Neural progenitor cell (in vitro differentiated cells): ENCODE results near the gene RELL1. TPM values are rescaled to one million over a fixed set of nuclear protein-coding genes. Genes with fewer than 3 reads are reported as not detected.

Experiments
- DNase-seq: peaks from one replicate; pipeline ENCODE4 v3.0.0-alpha.2; 2016; ENCODE audit warnings: low spot score
- H2AFZ ChIP-seq: fragments of 200-600 bp; sonication (generic); replicated peaks from 2 replicates; pipeline ENCODE4 v1.6.1; 2016; ENCODE audit warnings: antibody characterized with exemption
- H3F3A ChIP-seq: fragments of 200-600 bp; sonication (generic); 2 replicates; pipeline ENCODE4 v1.6.1; 2016; ENCODE audit warnings: antibody characterized with exemption, low read depth
- H3K27ac ChIP-seq: fragments of 200-600 bp; sonication (generic); 2 replicates; pipeline ENCODE4 v1.5.1; 2016; ENCODE audit warnings: mild to moderate bottlenecking
- H3K27me3 ChIP-seq: fragments of 200-600 bp; sonication (generic); 2 replicates; pipeline ENCODE4 v1.6.1; 2016; ENCODE audit warnings: mild to moderate bottlenecking, moderate library complexity
- H3K36me3 ChIP-seq: fragments of 200-600 bp; sonication (generic); 2 replicates; pipeline ENCODE4 v1.5.1; 2016
- H3K4me1 ChIP-seq: fragments of 200-600 bp; sonication (generic); 2 replicates; pipeline ENCODE4 v1.6.1; 2016; ENCODE audit warnings: mixed run types
- H3K4me2 ChIP-seq: fragments of 200-600 bp; sonication (generic); 2 replicates; pipeline ENCODE4 v1.6.1; 2016
- H3K4me3 ChIP-seq: fragments of 200-600 bp; sonication (generic); 2 replicates; pipeline ENCODE4 v1.5.1; 2016
- H3K79me2 ChIP-seq: fragments of 200-600 bp; sonication (generic); 2 replicates; pipeline ENCODE4 v1.6.1; 2016; ENCODE audit warnings: low read depth
- H3K9ac ChIP-seq: fragments of 200-600 bp; sonication (generic); 2 replicates; pipeline ENCODE4 v1.6.1; 2016
- H3K9me3 ChIP-seq: fragments of 200-600 bp; sonication (generic); 2 replicates; pipeline ENCODE4 v1.5.1; 2016; ENCODE audit warnings: low read depth
- H4K20me1 ChIP-seq: fragments of 200-600 bp; sonication (generic); 2 replicates; pipeline ENCODE4 v1.6.1; 2016; ENCODE audit warnings: low read depth
- H3K27ac Mint-ChIP-seq: 3 replicates; pipeline ENCODE4 v1.8.0; 2021; ENCODE audit warnings: mixed read lengths
- H3K27me3 Mint-ChIP-seq: 2 replicates; pipeline ENCODE4 v1.8.0; 2022; ENCODE audit warnings: low read depth, mild to moderate bottlenecking, inconsistent platforms, moderate library complexity, mixed read lengths; ENCODE audit not compliant: insufficient read depth
- H3K36me3 Mint-ChIP-seq: 3 replicates; pipeline ENCODE4 v1.8.0; 2021; ENCODE audit warnings: mixed read lengths
- H3K4me1 Mint-ChIP-seq: 3 replicates; pipeline ENCODE4 v1.8.0; 2021; ENCODE audit warnings: mixed read lengths
- H3K4me3 Mint-ChIP-seq: 3 replicates; pipeline ENCODE4 v1.8.0; 2021; ENCODE audit warnings: mild to moderate bottlenecking, moderate library complexity, mixed read lengths
- H3K9me3 Mint-ChIP-seq: 3 replicates; pipeline ENCODE4 v1.8.0; 2020; ENCODE audit warnings: mixed read lengths
- EZH2 ChIP-seq: fragments of 200-600 bp; sonication (generic); IDR thresholded peaks from 2 replicates; pipeline ENCODE4 v1.6.1; 2017; ENCODE audit warnings: antibody characterized with exemption, mild to moderate bottlenecking, moderate library complexity
- EZH2phosphoT487 ChIP-seq: fragments of 200-600 bp; sonication (generic); IDR thresholded peaks from 2 replicates; pipeline ENCODE4 v1.6.1; 2017; ENCODE audit warnings: antibody characterized with exemption
- total RNA-seq: library from RNA; depleted of rRNA; stranded (reverse); fragments of >200 nt; gene quantifications from 2 replicates; pipeline ENCODE4 v1.2.3, GENCODE V29; 2015; ENCODE audit warnings: low replicate concordance
- TF ChIP-seq, protein P1 (sequence below): fragments of 200-600 bp; sonication (generic); IDR thresholded peaks from 2 replicates; pipeline ENCODE4 v1.5.1; 2017; ENCODE audit warnings: antibody characterized with exemption, mild to moderate bottlenecking

RELL1 gene
- total RNA-seq, 1 donor from 2014 or later, result 12.1 TPM

DNA sequence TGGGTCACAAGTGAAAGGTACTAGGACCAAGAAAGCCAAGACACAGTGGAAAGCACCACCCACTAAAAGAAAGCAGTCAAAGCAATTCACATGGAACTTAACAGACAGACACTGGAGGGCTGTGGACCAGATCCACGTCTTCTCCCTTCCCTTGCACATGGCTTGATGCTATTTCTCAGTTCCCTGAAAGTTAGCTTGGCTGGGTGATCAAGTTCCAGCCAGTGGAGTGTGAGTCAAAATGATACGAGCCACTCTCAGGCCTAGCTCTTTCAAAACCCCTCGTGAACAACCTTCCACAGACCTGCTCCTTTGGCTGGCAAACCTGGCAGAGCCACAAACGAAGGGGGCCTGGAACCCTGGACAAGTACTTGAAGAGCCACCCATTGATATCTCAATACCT lies 52.0 kb downstream of the RELL1 start:
- H3K9me3 ChIP-seq, result no peaks in the 10 kb centered on the region
- Mint-ChIP-seq H3K27ac (no peak overlapping the region), H3K36me3 (peaks cover 42% of the 10 kb centered on the region), H3K27me3 (no peaks in the 10 kb centered on the region), H3K4me1 (no peaks in the 10 kb centered on the region), H3K9me3 (peaks cover 3% of the 10 kb centered on the region), H3K4me3 (no peak overlapping the region)
- no peaks in the 10 kb centered on the region for H3K79me2 ChIP-seq
- H3K4me1 ChIP-seq, result no peaks in the 10 kb centered on the region
- TF ChIP-seq EZH2phosphoT487, result no peak
- TF ChIP-seq, protein P1, sequence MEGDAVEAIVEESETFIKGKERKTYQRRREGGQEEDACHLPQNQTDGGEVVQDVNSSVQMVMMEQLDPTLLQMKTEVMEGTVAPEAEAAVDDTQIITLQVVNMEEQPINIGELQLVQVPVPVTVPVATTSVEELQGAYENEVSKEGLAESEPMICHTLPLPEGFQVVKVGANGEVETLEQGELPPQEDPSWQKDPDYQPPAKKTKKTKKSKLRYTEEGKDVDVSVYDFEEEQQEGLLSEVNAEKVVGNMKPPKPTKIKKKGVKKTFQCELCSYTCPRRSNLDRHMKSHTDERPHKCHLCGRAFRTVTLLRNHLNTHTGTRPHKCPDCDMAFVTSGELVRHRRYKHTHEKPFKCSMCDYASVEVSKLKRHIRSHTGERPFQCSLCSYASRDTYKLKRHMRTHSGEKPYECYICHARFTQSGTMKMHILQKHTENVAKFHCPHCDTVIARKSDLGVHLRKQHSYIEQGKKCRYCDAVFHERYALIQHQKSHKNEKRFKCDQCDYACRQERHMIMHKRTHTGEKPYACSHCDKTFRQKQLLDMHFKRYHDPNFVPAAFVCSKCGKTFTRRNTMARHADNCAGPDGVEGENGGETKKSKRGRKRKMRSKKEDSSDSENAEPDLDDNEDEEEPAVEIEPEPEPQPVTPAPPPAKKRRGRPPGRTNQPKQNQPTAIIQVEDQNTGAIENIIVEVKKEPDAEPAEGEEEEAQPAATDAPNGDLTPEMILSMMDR, result no peak
- TF ChIP-seq EZH2, result no peak
- no peaks in the 10 kb centered on the region for H3F3A ChIP-seq
- no peaks in the 10 kb centered on the region for H3K27me3 ChIP-seq
- no peak overlapping the region for H3K4me2 ChIP-seq
- H4K20me1 ChIP-seq, result no peaks in the 10 kb centered on the region
- no peaks in the 10 kb centered on the region for H3K36me3 ChIP-seq
- no peak overlapping the region for H2AFZ ChIP-seq
- no peak for DNase-seq
- no peak overlapping the region for H3K9ac ChIP-seq
- no peak overlapping the region for H3K27ac ChIP-seq
- no peak overlapping the region for H3K4me3 ChIP-seq

DNA sequence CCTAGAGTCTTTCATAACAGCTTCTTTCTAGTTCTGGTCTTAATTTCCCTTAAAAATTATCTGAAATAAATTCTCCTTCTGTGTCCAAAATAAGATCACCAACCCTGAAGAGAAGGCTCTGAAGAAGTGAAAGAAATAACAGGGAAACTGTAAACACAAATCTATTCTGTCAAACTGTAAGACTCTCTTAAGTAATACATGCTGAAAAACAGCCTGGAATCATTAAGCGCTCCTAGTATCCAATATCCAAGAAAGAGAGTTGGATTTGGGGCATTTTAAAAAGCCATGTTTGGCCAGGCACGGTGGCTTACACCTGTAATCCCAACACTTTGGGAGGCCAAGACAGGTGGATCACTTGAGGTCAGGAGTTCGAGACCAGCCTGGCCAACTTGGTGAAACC lies 53.3 kb downstream of the RELL1 start:
- no peak for DNase-seq
- Mint-ChIP-seq H3K4me1 (no peaks in the 10 kb centered on the region), H3K27me3 (no peaks in the 10 kb centered on the region), H3K36me3 (peaks cover 48% of the 10 kb centered on the region), H3K9me3 (peaks cover 3% of the 10 kb centered on the region), H3K4me3 (no peak overlapping the region), H3K27ac (no peak overlapping the region)
- H3K4me2 ChIP-seq, result no peak overlapping the region
- no peak for TF ChIP-seq EZH2phosphoT487
- TF ChIP-seq EZH2, result no peak
- TF ChIP-seq, protein P1, result no peak
- H3K4me1 ChIP-seq, result peaks cover under 1% of the 10 kb centered on the region
- H3K36me3 ChIP-seq, result no peaks in the 10 kb centered on the region
- H3K27me3 ChIP-seq, result no peaks in the 10 kb centered on the region
- no peaks in the 10 kb centered on the region for H3K79me2 ChIP-seq
- no peaks in the 10 kb centered on the region for H4K20me1 ChIP-seq
- no peak overlapping the region for H2AFZ ChIP-seq
- no peak overlapping the region for H3K27ac ChIP-seq
- H3K4me3 ChIP-seq, result no peak overlapping the region
- no peaks in the 10 kb centered on the region for H3K9me3 ChIP-seq
- no peak overlapping the region for H3K9ac ChIP-seq
- no peaks in the 10 kb centered on the region for H3F3A ChIP-seq

DNA sequence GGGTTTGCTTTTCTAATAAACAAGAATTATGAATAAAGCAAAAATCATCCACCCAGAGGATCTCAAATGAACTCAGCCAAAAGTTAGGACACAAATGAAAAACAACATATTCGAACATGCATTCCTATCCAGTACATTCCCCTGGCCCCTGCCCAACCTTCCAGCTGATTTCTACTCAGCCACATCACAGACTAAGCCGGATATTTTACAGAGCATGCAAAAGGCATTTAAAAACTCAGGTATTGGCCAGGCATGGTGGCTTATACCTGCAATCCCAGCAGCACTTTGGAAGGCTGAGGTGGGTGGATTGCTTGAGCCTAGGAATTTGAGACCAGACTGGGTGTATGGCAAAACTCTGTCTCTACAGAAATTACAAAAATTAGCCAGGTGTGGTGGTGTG lies 54.6 kb downstream of the RELL1 start:
- Histone ChIP-seq H2AFZ (no peak overlapping the region), H3K27ac (no peak overlapping the region), H3K4me2 (no peak overlapping the region), H3K4me3 (no peak overlapping the region), H3K36me3 (no peaks in the 10 kb centered on the region), H3K4me1 (peaks cover 10% of the 10 kb centered on the region), H3K9ac (no peak overlapping the region), H3K9me3 (no peaks in the 10 kb centered on the region), H4K20me1 (no peaks in the 10 kb centered on the region), H3K79me2 (no peaks in the 10 kb centered on the region), H3K27me3 (no peaks in the 10 kb centered on the region), H3F3A (no peaks in the 10 kb centered on the region)
- TF ChIP-seq, protein P1, result no peak
- TF ChIP-seq EZH2, result no peak
- TF ChIP-seq EZH2phosphoT487, result no peak
- Mint-ChIP-seq H3K27me3 (no peaks in the 10 kb centered on the region), H3K27ac (no peak overlapping the region), H3K36me3 (peaks cover 40% of the 10 kb centered on the region), H3K4me3 (no peak overlapping the region), H3K9me3 (peaks cover 3% of the 10 kb centered on the region), H3K4me1 (no peaks in the 10 kb centered on the region)
- no peak for DNase-seq

DNA sequence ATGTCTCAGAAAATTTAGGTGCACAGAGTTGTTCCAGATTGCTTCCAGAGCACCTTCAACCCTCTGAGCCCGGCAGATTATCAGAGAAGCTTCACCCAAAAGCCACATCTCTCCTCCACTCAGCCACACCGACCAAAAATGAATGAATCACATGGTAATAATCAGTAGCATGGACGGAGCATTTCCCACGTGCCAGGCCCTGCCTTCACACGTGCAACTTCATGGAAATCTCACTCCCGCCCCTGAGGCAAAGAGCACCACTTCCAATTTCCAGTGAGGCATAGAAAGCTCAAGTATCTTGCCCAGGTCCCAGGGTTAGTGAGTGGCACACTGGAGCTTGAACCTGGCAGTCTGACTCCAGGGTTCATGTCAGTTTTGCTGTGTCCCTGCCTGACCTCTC lies 56.5 kb downstream of the RELL1 start:
- DNase-seq, result no peak
- no peaks in the 10 kb centered on the region for H3K36me3 ChIP-seq
- no peak overlapping the region for H3K27ac ChIP-seq
- Mint-ChIP-seq H3K4me1 (no peaks in the 10 kb centered on the region), H3K27me3 (no peaks in the 10 kb centered on the region), H3K27ac (no peak overlapping the region), H3K4me3 (no peak overlapping the region), H3K9me3 (peaks cover 3% of the 10 kb centered on the region), H3K36me3 (peaks cover 39% of the 10 kb centered on the region)
- no peaks in the 10 kb centered on the region for H3K79me2 ChIP-seq
- no peaks in the 10 kb centered on the region for H4K20me1 ChIP-seq
- H3K27me3 ChIP-seq, result no peaks in the 10 kb centered on the region
- no peak overlapping the region for H3K4me2 ChIP-seq
- H3F3A ChIP-seq, result no peaks in the 10 kb centered on the region
- peaks cover 10% of the 10 kb centered on the region for H3K4me1 ChIP-seq
- no peak overlapping the region for H2AFZ ChIP-seq
- H3K4me3 ChIP-seq, result no peak overlapping the region
- H3K9me3 ChIP-seq, result no peaks in the 10 kb centered on the region
- no peak for TF ChIP-seq EZH2
- no peak for TF ChIP-seq EZH2phosphoT487
- TF ChIP-seq, protein P1, result no peak
- H3K9ac ChIP-seq, result no peak overlapping the region
